HG03457 (cell line): ENCODE results near the gene LDLRAD3.

Experiments
- ATAC-seq: cut with Tn5 transposase; IDR thresholded peaks from one replicate; pipeline ENCODE4 v1.9.1; 2021; ENCODE audit warnings: moderate number of reproducible peaks; ENCODE audit not compliant: unreplicated experiment

The LDLRAD3 gene

GRCh38 chr11:36195496-36196354, 251.9 kb downstream of the LDLRAD3 start:
- no peak for ATAC-seq

- ATAC-seq = no peak
These were observed 252.6 kb downstream of the LDLRAD3 start for GRCh38 chr11:36196411-36196998.

- ATAC-seq = no peak
These were observed 257.5 kb downstream of the LDLRAD3 start for GRCh38 chr11:36201411-36201810.

GRCh38 chr11:36205536-36205935, 261.7 kb downstream of the LDLRAD3 start:
- ATAC-seq = no peak

- no peak for ATAC-seq
These were observed 266.7 kb downstream of the LDLRAD3 start for GRCh38 chr11:36210529-36210928.

GRCh38 chr11:36211761-36212430, 268.0 kb downstream of the LDLRAD3 start:
- ATAC-seq = no peak

- no peak for ATAC-seq
These were observed 268.9 kb downstream of the LDLRAD3 start for GRCh38 chr11:36212564-36213392.

GRCh38 chr11:36213393-36213840, 269.6 kb downstream of the LDLRAD3 start:
- no peak for ATAC-seq

- ATAC-seq = no peak
These were observed 270.6 kb downstream of the LDLRAD3 start for GRCh38 chr11:36214480-36214879.

GRCh38 chr11:36214976-36215692, 271.3 kb downstream of the LDLRAD3 start:
- ATAC-seq = no peak

GRCh38 chr11:36215693-36216060, 271.8 kb downstream of the LDLRAD3 start:
- no peak for ATAC-seq

- ATAC-seq = no peak
These were observed 272.3 kb downstream of the LDLRAD3 start for GRCh38 chr11:36216061-36216615.

GRCh38 chr11:36218283-36218921, 274.5 kb downstream of the LDLRAD3 start:
- ATAC-seq = no peak

GRCh38 chr11:36219996-36220395, 276.1 kb downstream of the LDLRAD3 start:
- no peak for ATAC-seq

GRCh38 chr11:36222831-36223635, 279.2 kb downstream of the LDLRAD3 start:
- ATAC-seq = no peak

- no peak for ATAC-seq
These were observed 280.5 kb downstream of the LDLRAD3 start for GRCh38 chr11:36224209-36224882.

GRCh38 chr11:36227044-36227443, 283.2 kb downstream of the LDLRAD3 start:
- no peak for ATAC-seq

- ATAC-seq = no peak
These were observed 284.8 kb downstream of the LDLRAD3 start for GRCh38 chr11:36228689-36229088.
